Retina (tissue), 1 donor: ENCODE measurements around the gene WDR27.
A peak's percentile ranks its signal among the peaks of the same experiment; 100 is the strongest.
"Not testable (repeated sequence)": the region's sequence is repeated elsewhere in the genome, so short reads cannot be mapped to it uniquely, and the experiment has no call there.

ENCODE experiments used
- DNase-seq: peaks from one replicate; pipeline ENCODE4 v3.0.0-alpha.2; 2016

WDR27 gene

DNA sequence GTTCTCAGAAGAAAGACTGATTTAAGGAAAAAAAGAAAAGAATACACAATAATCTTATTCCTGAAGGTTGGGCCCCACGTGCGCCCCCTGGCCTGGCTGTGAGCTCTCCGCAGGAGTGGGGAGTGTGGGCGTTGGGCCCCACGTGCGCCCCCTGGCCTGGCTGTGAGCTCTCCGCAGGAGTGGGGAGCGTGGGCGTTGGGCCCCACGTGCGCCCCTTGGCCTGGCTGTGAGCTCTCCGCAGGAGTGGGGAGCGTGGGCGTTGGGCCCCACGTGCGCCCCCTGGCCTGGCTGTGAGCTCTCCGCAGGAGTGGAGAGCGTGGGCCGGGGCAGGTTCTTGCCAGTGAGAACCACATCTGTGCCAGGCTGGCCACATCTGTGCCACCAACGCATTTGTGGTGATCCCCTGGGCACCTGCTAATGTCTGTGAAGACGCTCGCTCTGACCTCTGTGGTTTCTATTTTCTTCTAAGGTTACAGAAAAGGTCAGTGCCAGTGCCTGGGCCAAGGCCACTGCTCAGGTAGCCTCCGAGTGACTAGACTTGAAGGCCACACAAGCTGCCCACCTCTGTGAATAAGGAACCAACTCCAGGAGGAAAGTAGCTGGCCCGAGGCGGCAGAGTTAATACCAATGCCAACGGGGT lies 41.0 kb downstream of the WDR27 start:
- DNase-seq = no peak

DNA sequence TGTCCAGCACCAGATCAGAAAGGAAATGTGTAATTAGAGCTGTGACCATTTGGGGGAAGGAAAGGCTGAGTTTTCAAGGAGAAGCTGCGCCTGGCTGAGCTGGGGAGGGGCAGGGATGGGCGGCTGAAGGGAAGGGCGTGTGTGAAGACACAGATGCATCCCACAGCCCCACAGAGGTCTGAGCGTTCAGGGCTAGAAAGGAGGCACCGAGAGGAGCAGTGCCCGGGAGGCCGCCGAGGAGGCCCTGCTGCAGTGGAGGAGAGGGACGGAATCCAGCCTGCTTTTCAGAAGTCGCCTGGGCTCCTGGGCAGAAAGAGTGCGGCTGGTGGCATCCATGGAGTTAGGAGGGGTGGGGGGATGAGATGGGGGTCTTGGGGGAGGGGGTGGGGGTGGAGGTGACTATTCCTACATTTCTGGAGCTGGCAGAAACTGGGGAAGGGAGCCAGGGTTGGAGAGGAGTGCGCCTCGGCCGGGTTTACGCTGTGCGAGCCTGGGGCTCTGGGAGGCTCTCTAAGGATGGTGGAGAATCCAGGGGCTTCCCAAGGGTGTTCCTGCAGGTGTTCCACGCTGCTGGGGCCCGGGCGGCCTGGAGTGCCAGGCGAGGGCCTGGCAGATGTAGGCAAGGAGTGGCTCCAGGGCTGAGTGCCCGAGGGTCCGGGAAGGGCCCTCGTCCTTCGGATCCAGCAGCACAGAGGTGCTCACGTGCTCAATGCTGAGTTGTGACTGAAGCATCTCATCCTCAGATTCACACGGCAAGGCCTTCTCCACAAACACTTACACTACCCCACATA lies 41.8 kb downstream of the WDR27 start:
- DNase-seq = no peak

DNA sequence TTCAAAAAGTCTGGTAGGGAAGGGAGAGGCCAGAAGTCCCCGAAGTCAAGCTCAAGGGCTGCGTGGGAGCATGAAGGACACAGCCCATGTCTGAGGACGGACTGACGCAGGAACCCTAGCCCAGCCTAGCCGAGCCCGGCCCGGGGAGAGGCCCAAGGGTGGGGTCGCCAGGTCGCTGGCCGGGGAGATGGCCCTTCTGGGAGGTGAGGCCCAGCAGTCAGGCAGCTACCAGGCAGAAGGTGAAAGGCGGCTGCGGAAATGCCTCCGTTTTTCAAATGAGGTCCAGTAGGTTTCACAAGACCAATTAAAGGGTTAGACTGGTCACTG lies 44.6 kb downstream of the WDR27 start:
- DNase-seq = no peak

DNA sequence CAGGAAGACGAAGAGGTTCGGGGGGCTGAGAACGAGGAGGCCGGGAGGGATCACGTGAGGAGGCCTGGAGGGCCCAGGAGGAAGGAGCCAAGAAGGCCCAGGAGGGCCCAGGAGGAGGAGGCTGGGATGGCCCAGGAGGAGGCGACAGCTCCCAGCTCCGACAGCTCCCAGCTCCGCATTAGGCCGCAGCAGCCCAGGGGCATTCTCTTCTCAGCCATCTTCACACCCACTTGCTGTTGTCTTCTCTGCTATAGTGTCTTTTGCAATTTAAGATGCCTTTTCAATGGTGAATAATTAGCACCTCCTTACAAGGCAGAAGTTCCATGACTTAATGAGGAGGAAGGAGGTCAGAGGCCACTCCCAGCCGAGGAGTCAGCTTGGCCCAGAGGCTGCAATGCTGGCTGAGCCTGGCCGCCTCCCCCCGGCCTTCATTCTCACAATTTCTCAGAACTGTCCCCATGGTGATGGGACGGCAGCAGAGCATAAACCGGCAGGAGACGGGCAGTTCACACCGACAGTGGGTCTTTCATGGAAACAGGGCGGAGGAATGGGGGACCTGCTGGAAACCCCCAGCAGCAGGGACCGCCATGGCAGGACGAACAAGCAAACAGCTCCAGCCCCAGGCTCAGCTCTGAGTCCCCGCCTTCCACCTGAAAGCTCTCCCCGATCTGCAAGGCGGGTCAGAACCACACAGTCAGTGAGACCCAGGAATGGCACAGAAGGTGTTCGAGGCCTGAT lies 45.1 kb downstream of the WDR27 start:
- DNase-seq = no peak

DNA sequence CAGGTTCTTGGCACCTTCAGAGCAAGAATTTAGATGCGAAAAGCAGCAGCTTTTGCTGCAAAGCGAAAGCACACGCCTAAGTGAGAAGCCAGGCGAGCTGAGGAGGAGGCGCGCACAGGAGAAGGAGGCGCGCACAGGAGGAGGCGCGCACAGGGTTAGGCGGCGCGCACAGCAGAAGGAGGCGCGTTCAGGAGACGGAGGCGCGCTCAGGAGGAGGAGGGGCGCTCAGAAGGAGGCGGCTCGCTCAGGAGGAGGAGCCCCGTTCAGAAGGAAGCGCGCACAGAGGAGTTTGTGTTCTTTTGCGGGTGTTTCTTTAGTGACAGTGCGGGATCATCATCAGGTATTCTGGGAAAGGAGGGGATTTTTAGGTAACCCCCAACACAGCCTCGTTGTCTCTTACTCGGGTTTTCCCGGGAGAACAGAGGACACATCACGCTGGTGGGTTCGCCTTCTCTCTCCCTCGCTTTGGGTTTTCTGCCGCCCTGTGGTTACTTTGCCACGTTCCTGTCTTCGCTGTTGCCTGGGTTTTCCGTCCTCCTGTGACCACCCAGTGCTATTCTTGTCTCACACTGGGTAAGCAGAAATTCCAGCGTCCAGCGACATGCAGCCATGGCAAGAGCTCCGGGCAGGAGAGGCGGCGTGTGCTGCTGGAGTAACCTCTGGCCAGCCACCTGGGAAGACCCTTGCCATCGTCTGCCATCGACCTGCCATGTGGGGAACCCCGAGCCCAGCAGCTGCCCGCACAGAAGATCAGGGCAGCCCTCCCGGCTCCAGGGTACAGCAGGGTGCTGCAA lies 47.0 kb downstream of the WDR27 start:
- peak; percentile 90 for DNase-seq

DNA sequence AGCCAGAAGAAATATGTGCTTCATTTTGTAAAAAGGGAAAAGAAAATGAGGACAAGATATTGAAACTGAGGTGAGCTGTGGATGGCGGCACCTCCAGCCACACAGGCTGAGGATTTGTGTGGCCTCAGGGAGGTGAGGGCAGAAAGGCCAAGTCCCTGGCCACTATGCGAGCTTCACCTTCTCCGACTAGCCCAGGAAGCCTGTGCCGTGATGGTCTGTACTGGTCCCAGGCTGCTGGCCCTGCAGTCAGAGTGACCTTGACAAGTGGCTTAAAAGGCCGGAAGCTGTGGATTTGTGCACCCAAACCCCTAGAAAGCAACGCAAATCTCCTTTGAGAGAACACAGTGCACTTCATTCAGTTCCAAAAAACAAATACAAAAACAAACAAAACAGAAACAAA lies 48.1 kb downstream of the WDR27 start:
- DNase-seq = no peak

DNA sequence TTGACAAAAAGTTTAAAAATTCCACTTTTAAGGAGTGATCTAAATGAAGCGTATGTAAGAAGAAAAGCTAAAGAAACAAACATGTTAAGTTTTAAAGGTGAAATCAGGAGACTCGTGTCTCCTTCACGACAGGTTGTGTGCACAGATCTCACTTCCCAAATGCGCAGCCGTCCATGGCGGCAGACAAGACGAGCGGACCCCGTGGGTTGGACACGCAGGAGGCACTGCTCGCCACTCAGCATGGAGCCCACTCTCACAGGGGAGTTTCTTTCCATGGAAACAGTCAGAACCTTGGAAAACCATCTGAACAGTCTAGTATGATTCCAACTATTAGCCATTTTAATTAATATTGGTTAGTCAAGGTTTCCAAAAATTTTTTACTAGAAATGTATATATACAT lies 48.9 kb downstream of the WDR27 start:
- DNase-seq = no peak

DNA sequence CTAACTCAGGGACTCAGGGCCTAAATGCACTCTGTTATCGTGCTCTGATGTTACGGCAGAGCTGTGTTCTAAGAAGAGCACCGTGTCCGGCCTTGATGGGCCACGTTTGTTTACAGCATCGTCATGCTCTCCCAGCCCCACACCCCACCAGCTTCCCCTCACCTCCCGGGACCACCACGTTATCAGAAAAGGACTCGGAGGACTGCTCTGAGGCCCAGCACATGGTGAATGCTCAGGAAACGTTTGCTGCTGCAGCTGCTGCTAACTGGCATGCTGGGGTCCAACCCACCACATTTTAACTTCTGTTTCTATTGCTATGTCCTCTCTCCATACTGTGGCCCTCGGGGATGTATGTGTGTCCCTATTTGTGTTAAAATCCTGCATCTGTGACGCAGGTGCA lies 50.3 kb downstream of the WDR27 start:
- no peak for DNase-seq

DNA sequence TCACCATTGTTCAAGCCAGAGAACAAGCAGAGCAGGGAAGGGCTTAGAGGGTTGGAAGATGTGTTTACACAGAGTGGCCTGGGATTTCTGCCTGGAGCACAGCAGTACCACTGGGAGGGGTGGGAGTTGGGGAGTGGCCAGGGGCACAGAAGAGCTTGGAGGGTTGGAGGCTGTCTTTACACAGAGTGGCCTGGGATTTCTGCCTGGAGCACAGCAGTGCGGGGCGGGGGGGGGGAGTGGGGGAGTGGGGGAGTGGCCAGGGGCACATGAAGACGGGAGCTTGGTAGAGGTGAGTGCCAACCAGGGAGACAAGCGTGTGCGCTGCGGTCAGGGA lies 50.9 kb downstream of the WDR27 start:
- DNase-seq = no peak

DNA sequence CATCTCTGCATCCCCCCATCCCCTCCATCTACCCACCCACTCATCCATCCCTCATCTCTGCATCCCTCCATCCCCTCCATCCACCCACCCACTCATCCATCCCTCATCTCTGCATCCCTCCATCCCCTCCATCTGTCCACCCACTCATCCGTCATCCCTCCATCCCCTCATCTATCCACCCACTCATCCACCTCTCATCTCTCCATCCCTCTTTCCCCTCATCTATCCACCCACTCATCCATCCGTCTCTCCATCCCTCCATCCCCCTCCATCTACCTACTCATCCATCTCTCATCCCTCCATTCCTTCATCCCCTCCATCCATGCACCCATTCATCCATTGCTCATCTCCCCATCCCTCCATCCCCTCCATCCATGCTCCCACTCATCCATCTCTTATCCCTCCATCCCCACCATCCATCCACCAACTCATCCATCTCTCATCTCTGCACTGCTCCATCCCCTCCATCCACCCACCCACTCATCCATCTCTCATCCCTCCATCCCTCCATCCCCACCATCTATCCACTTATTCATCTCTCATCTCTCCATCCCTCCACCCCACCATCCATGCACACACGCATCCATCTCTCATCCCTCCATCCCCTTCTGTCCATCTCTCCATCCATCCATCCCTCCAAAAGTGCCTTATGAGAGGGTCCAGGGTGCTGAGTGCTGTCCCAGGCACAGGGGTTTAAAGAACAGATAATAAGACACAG lies 51.4 kb downstream of the WDR27 start:
- DNase-seq = no peak

DNA sequence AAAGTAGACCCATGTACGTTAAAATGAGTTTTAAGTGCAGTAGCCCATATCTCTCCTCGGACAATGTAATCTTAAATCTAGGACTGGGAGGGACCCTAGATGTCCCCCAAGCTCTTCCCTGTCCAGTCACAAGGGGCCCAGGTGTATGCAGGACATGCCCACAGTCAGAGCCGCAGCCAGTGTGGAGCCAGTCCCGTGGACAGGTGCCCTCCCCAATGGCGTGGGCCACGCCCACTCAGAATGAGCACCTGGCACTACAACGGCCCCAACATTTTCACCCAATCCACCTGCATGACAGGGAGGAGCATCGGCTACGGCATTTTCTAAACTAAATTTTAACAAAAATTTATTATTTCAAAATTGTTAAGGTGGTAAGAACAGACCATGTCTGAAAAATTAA lies 53.2 kb downstream of the WDR27 start:
- no peak for DNase-seq

DNA sequence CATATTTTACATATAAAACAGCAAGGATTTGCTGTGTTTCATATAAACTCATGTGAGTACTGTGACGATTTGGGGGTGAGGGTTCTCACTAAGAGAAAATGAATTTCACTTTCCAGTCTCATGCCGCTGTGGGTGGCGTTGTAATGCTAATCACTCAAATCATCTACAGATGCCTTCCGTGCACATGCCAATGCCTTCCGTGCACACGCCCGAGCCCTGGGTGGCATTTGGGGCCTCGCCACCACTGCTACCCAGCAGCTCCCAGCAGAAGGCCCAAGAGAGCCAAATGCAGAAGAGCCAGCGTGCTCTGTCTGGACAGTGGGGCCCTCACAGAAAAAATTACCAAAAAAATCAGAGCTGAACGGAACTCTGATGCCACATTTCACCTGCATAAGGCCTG lies 53.7 kb downstream of the WDR27 start:
- DNase-seq = no peak

DNA sequence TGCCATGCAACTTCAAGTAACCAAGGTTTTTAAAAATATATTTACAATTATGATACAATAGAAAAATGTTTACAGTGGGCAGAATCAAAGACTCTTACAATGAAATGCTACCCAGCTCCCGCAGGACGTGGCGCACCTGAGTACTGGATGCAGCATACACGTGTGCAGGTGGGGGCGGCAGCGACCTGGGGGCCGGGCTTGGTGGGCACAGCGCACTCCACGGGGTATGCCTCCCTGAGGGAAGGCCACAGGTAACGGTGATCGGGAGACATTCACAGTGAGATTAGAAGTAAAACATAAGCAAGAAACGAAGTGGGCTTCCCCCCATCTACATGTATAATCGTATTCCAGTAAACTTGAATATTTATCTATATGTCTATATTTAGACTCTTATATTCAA lies 54.2 kb downstream of the WDR27 start:
- DNase-seq = no peak

DNA sequence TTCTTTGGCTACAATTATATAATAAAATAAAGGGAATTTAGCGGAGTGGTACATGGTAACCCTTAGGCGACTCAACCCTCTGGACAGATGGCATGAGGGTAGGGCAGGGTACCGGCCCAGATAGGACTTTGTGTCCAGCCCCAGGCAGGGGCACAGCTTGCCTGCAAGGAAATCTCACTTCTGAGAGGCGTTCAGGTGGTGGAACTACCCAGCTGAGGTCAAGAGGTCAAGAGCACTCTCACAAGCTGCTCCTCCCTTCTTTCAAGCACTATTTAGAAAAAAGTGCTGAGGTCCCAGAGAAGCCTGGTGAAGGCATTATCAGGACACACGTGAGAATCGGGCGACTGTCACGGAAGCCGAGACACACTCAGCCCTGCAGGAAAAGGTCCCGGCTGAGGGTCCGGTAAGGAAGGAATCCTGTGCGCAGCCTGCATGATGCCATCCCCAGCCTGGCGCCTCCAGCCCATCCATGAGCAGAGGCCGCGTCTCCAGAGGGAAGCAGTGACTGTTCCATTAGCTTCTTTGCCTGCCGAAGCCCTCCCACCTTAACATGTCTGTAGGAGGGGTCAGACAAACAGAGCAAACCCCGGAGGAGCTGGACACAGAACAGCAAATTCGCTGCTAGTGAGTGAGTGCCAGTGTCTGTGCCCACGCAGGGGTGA lies 54.8 kb downstream of the WDR27 start:
- DNase-seq = no peak

DNA sequence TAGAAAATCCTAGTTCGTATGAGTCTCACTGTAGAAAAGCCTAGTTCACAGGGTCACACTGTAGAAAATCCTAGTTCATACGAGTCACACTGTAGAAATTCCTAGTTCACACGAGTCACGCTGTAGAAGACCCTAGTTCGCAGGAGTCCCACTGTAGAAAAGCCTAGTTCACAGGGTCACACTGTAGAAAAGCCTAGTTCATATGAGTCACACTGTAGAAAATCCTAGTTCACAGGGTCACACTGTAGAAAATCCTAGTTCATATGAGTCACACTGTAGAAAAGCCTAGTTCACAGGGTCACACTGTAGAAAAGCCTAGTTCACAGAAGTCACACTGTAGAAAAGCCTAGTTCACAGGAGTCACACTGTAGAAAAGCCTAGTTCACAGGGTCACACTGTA lies 56.4 kb downstream of the WDR27 start:
- DNase-seq = not testable (repeated sequence)

DNA sequence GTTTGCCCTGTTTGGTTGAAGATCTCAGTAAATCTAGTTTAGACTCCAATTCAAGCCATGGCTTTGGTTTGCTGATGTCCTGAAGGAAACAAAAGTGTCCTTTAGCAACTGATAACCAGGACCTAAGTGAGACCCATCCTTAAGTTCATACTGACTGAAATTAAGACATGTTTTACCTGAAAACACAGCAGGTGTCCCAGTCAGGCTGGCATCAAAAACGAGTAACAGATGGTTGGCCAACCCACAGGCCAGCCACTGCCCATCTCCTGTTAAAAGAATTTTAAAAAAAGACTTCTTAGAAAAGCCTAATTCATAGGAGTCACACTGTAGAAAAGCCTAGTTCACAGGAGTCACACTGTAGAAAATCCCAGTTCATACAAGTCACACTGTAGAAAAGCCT lies 58.3 kb downstream of the WDR27 start:
- DNase-seq = no peak

DNA sequence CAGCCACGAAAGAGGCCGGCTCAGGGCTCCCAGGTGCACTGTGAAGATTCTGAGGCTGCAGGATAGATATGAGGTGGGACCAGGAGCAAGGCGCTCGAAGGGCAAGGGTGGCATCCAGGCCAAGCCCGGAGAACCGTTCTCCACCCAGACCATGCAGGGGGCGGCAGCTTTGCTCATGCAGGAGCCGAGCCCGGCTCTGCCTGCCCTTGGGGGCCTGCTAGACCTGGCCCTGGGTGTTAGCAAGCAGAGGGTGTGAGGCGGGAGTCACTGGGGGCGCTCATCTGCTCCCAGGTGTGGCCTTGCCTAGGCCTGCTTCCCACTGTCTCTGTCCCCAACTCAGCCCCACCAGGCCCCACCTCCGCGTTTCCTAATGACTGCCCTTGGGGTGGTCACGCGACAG lies 59.4 kb downstream of the WDR27 start:
- no peak for DNase-seq

DNA sequence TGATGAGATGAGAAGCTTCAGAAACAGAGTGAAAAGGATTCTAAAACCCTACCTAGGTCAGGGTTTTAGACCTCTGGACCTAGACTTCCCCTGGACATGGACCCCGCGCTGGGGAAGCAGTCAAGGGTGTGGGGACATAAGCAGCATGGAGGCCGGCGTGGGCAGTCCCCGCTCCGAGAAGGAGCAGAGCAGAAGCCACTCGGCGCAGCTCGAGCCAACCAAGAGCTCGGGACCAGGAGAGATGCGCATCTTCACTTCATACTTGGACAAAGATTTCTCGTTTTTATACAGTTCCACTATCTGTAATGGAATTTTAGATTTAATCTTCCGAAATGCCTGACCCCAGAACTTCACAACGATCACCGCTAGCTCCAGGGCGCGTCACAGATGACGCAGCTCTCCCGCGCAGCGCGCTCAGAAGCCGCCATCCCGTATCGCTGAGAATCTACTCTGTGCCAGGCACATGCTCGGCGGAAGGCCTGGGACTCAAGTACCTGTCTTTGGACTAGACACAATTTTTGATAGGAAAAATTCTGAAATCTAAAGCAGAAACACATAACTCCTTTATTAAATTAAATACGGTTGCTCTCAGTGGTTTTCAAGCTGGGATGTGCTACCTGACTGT lies 60.3 kb downstream of the WDR27 start:
- no peak for DNase-seq

DNA sequence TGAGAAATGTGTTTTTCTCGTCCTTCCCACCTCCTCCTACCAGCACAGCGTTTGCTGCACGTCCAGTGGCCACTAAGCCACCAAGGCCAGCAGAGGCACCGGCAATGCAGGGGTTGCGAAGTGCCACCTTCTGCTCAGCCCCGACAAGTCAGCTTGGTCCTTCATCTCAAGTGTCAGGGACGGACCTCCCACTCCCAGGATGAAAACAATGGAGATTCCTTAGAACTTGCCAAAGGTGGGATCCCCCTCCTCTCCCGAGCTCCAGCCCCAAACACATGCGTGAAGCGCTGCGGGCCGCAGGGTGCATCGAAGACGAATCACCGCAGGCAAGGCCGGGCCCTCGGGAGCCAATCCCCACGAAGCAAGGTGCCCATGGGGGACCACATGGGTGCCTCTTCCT lies 60.8 kb downstream of the WDR27 start:
- no peak for DNase-seq

DNA sequence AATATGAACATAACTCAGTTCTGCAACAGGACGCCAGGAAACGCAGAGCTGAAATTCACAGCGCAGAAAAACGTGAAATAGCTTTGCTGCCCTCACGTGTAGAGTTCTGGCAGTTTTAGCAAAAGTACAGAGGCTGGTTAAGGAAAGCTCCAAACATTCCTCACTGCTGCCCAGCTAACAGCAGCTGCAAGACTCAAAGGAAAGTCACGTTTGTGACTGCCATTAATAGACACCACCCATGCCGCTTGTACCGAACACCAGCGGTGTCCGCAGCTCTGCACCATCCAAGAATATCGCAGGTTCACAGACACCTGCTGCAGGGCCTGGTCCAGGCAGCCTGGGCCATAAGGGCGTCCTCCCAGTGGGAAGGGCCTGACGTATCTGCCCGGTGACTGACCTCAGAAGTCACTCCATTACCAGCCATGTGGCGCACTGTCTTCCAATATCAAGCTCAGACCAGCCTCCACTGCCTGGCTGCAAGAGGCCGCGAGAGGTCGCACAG lies 61.4 kb downstream of the WDR27 start:
- DNase-seq = no peak

DNA sequence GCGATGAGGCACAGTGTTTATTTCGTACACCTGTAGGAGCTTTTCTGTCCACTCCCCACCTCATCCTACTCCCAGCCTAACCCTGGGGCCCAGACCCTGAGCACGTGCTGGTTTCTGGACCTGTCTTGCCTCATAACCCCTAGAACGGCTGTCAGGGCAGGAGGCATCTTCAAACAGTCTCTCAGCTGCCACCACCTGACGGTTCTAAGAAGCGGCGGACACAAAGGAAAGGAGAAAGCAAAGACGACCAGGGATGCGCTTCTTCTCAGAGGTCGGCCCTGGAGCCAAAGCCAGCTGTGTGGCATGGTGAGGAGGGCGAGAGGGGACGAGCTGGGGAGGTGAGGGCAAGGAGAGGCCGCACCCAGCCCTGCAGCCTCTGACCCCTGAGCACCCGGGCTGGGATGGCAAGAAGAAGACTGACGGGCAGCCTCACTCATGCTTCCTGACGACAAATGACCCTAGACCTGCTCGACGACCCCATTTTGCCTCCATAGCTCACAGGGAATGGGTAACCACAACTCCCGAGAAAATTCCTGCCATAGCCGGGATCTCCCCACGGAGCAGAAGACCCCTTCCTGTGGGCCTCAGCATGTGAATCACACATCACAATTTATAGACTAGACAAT lies 62.1 kb downstream of the WDR27 start:
- DNase-seq = no peak
